Fibroblast of skin of left quadriceps (primary cell): ENCODE results near the gene LRFN3.
"Not testable (repeated sequence)": the region's sequence is repeated elsewhere in the genome, so short reads cannot be mapped to it uniquely, and the experiment has no call there.

Experiments used
- DNase-seq, 2 experiments: peaks; one replicate each; pipeline ENCODE4 v3.0.0-alpha.2; 2013; ENCODE audit warnings: low read depth in 2 of 2

LRFN3 gene

GRCh38 chr19:35905178-35905727 lies 30.9 kb upstream of the LRFN3 start:
- no peak for DNase-seq

- no peak for DNase-seq
Observed at GRCh38 chr19:35907377-35907745, 28.8 kb upstream of the LRFN3 start.

GRCh38 chr19:35908010-35908441 lies 28.1 kb upstream of the LRFN3 start, which contains the start of gene TYROBP:
TSS of gene TYROBP (minus strand) at chr19:35908295. CDS start at chr19:35908228, 67 bp downstream.
- DNase-seq = no peak

DNA sequence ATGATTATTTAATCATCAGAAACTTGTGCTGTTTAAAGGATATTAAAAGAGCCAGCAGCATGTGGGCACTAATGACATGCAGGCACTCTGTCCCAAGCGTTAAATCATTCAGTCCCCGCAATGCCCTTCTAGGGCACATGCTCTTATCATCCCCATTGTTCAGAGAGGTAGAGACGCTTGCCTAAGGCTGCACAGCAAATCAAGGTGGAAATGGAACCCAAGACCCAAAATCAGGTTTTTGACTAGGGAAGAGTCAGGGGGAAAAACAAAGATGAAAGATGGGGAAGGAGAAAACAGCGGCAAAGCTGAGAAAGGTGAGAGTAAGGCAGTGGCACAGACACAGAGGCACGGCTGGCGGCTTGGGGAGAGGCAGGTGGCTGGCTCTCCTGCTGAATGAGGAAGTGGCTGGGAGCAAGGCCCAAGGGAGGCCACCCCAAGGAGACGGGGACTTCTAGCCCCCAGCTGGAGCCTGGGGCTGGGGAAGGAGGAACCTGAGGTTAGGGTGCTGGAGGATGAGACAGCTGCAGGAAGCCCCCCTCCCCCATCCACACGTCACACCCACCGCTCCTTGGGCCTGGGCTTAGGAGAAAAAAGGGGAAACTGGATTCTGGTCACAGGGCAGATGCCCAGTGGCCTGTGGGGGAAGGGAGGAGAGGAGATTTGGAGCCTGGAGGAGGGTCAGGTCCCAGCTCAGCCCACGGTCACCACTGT lies 27.0 kb upstream of the LRFN3 start:
- DNase-seq = no peak

GRCh38 chr19:35909684-35910035 lies 26.5 kb upstream of the LRFN3 start:
- DNase-seq = no peak

DNA sequence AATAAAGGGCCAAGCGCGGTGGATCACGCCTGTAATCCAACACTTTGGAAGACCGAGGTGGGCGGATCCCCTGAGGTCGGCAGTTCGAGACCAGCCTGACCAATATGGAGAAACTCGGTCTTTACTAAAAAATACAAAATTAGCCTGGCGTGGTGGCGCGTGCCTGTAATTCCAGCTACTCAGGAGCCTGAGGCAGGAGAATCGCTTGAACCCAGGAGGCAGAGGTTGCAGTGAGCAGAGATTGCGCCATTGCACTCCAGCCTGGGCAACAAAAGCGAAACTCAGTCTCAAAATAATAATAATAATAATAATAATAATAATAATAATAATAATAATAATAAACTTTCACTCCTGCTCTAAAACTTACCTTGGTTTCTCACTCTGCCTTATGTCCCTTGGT lies 25.8 kb upstream of the LRFN3 start:
- not testable (repeated sequence) for DNase-seq

DNA sequence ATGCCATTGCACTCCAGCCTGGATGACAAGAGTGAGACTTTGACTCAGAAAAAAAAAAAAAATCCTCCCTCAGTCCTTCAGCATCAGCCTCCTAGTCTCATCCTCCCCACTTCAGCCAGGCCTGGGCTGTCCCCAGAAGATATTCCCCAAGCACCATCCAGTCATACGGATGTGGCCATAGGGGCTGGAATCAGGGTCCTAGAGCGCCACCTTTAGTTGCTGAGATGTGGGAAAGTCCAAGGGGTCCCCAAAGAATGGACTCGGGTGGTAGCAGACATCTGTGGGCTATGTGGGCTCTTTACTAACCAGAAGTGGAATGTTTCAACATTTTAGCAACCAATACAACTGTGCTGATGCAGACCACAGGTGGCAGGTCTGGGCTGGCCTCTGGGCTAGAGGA lies 25.0 kb upstream of the LRFN3 start:
- DNase-seq = no peak

GRCh38 chr19:35911790-35912189 lies 24.4 kb upstream of the LRFN3 start:
- no peak for DNase-seq

GRCh38 chr19:35913589-35913988 lies 22.6 kb upstream of the LRFN3 start:
- DNase-seq = no peak

DNA sequence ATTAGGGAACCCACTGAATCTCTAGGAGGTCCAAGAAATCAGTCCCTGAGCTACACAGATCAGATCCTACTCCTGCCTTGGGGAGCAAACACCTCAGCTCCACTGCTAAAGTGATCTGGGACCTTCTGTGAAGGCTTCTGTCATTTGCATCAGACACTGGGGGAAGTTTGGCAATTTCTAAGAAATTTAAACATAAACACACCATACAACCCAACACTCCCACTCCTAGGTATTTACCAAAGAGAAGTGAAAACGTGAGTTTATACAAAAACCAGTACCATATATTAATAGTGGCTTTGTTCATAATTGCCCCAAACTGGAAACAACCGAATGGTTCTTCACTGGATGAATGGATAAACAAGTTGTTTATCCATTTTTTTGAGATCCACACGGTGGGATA lies 20.7 kb upstream of the LRFN3 start:
- no peak for DNase-seq

DNA sequence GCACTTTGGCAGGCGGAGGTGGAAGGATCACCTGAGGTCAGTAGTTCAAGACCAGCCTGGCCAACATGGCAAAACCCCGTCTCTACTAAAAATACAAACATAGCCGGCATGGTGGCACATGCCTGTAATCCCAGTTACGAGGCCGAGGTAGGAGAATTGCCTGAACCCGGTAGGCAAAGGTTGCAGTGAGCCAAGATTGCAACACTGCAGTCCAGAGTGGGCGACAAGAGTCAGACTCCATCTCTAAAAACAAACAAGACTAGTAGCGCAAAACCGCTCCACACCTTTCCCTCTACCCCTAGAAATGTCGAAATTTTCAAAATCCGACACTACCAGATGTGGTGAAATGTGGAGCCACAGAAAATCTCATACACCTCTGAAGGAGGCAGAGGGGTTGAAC lies 16.9 kb upstream of the LRFN3 start:
- no peak for DNase-seq

GRCh38 chr19:35921012-35921411 lies 15.2 kb upstream of the LRFN3 start:
- DNase-seq = no peak

- DNase-seq = no peak
Observed at GRCh38 chr19:35925501-35925900, 10.7 kb upstream of the LRFN3 start.

DNA sequence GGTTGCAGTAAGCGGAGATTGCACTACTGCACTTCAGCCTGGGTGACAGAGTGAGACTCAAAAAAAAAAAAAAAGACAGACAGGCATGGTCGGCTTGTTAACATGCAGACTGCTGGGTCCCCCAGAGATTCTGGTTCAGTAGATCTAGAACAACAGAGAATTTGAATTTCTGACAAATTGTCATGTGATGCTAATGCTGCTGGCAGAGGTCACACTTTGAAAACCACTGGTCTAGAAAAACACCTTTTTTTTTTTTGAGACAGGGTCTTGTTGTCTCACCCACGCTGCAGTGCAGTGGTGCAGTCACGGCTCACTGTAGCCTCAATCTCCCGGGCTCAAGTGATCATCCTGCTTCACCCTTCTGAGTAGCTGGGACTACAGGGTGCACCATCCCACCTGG lies 7.7 kb upstream of the LRFN3 start:
- DNase-seq = no peak

DNA sequence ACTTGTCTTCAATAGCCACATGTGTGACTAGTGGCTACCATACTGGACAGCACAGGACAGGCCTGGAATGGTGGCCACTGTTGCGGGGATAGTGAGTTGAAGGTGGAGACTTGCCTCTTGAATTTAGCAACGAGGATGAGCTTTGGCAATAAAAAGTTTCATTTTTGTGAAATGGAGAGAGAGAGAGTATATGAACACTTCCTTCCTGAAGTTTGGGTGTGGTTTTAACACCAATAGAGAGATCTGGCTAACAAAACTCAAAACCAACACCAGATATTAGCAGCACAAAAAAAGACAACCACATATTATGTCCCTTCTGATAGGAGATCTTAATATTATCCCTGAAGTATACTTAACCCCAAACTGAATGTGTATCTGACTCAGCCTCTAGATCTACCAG lies 6.3 kb upstream of the LRFN3 start:
- no peak for DNase-seq

- DNase-seq = peak; percentile 99
Observed at GRCh38 chr19:35931161-35931873, 4.9 kb upstream of the LRFN3 start.

DNA sequence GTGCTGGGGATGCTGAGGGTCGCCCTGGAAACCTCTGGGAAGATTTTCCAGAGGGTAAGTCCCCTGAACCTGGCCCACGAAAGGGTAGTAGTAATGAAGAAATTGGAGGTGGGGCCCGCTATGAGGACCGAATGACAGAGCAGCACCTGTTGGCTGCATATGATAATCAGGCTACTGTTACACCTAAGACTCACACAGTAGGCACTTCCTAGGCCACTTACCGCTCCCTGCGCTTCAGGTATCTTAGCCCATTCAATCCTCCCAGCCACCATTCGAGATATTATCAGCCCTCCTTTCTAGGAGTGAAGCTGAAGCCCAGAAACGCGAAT lies 4.3 kb upstream of the LRFN3 start:
- DNase-seq = no peak

- DNase-seq = no peak
Observed at GRCh38 chr19:35932291-35932936, 3.8 kb upstream of the LRFN3 start.

GRCh38 chr19:35936738-35937268 lies 629 bp downstream of the LRFN3 start:
- DNase-seq = no peak

- no peak for DNase-seq
Observed at GRCh38 chr19:35937345-35938281, 1.4 kb downstream of the LRFN3 start.
